NB4 (cell line): ENCODE data around the gene SPTBN5.

ENCODE experiments used
- MYC ChIP-seq: IDR thresholded peaks from 2 replicates; pipeline ENCODE4 v1.6.1; 2011; ENCODE audit warnings: low read depth, low read length
- POLR2A ChIP-seq: IDR thresholded peaks from 2 replicates; pipeline ENCODE4 v1.6.1; 2011; ENCODE audit warnings: mild to moderate bottlenecking; ENCODE audit not compliant: insufficient read length; ENCODE audit errors: extremely low read depth
- TF ChIP-seq, protein P1 (sequence below): IDR thresholded peaks from one replicate; pipeline ENCODE4 v1.5.1; 2012; ENCODE audit warnings: low read depth, low read length
- TF ChIP-seq, protein P2 (sequence below): IDR thresholded peaks from 2 replicates; pipeline ENCODE4 v1.6.1; 2011; ENCODE audit warnings: low read depth, low read length

DNA sequence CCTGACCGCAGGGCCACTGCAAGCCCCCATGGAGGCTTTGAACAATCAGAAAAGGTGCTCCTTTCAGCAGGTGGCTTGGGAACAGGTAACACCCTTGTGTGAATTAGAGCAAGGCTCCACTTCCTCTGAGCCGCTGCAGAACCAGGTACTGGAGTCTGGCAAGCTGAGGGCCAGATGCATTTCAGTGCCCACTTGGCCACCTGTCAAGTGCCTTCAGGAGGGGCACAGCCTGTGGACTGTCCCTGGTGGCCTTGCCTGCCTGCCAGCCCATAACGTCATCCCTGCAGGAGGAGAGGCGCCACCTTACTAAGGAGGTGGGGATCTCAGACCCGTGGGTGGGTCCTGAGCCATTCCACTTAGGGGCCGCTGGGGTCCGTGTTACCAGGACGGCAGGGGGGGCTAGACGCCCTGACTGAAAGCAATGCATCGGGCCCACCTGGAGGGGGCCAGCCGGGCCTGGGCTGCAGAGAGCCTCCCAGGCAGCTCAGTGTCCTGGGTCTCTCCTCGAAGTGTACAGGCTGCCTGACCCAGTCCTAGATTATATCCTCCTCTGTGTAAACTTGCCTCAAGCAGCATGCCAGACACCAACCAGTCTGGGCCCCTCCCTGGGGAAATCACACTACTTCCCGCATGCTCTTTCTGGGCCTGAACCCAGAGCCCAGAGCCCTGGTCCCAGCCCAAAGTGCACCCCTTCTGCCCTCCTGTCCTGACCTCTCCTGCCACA, 16.1 kb downstream of the SPTBN5 start:
- no peak for TF ChIP-seq POLR2A
- TF ChIP-seq, protein P1, sequence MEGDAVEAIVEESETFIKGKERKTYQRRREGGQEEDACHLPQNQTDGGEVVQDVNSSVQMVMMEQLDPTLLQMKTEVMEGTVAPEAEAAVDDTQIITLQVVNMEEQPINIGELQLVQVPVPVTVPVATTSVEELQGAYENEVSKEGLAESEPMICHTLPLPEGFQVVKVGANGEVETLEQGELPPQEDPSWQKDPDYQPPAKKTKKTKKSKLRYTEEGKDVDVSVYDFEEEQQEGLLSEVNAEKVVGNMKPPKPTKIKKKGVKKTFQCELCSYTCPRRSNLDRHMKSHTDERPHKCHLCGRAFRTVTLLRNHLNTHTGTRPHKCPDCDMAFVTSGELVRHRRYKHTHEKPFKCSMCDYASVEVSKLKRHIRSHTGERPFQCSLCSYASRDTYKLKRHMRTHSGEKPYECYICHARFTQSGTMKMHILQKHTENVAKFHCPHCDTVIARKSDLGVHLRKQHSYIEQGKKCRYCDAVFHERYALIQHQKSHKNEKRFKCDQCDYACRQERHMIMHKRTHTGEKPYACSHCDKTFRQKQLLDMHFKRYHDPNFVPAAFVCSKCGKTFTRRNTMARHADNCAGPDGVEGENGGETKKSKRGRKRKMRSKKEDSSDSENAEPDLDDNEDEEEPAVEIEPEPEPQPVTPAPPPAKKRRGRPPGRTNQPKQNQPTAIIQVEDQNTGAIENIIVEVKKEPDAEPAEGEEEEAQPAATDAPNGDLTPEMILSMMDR, result no peak
- TF ChIP-seq, protein P2, sequence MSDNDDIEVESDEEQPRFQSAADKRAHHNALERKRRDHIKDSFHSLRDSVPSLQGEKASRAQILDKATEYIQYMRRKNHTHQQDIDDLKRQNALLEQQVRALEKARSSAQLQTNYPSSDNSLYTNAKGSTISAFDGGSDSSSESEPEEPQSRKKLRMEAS, result no peak
- TF ChIP-seq MYC, result no peak
